DOHH2 (cell line): ENCODE results near the gene VTN.

ENCODE experiments used
- CTCF ChIP-seq: fragments of 200-600 bp; sonication (generic); IDR thresholded peaks from one replicate; pipeline ENCODE4 v1.5.1; 2014; ENCODE audit warnings: antibody characterized with exemption, mild to moderate bottlenecking, low read depth, low read length; ENCODE audit not compliant: poor library complexity, severe bottlenecking
- EZH2phosphoT487 ChIP-seq: fragments of 200-600 bp; sonication (generic); IDR thresholded peaks from 2 replicates; pipeline ENCODE4 v1.6.1; 2017; ENCODE audit warnings: borderline replicate concordance, mild to moderate bottlenecking, antibody characterized with exemption, low read length, moderate library complexity, mixed read lengths

GRCh38 chr17:28330671-28331070, 39.4 kb downstream of the VTN start:
- TF ChIP-seq CTCF (no peak), EZH2phosphoT487 (no peak)
